Measurements from ENCODE around the gene GSN.

Gene GSN

DNA sequence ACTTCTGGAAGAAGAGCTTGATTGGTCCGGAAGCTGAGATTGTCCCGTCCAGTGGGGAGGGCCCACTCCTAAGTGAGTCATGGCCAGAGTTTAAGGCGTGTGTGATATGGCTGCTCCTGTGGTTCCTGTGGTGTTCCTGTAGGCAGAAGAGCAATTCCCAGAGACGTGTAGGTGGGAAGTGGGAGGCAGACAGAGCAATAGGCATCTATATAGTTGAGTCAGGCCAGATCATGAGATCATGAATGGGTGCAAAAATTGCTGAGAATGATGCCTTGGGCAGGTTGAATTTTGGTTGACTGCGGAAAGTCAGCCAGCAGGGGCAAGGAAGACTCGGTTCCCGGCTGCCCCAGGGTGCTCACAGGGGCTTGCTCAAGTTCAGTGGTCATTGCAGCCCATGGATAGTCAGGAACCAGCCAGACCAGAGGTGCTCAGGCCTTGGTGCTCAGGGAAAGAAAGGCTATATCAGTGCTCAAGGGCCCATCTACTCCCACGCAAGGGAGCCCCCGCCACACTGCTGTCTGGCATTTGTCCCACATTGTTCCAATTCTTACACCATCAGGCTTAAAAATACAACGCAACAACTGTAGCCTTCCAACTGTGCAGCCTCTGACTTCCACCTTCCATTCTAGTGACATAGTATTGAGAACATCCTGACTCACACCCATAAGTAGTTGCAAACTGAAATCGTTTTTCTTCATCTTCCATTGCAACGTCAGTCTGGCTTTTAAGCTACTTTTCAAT, 21.0 kb upstream of the GSN start:
- no peak overlapping the region for H3K4me3 ChIP-seq (ENCODE audit: low read length)
- DNase-seq (ENCODE audit: low read depth) = peak; percentile 30
- TF ChIP-seq, protein P1, sequence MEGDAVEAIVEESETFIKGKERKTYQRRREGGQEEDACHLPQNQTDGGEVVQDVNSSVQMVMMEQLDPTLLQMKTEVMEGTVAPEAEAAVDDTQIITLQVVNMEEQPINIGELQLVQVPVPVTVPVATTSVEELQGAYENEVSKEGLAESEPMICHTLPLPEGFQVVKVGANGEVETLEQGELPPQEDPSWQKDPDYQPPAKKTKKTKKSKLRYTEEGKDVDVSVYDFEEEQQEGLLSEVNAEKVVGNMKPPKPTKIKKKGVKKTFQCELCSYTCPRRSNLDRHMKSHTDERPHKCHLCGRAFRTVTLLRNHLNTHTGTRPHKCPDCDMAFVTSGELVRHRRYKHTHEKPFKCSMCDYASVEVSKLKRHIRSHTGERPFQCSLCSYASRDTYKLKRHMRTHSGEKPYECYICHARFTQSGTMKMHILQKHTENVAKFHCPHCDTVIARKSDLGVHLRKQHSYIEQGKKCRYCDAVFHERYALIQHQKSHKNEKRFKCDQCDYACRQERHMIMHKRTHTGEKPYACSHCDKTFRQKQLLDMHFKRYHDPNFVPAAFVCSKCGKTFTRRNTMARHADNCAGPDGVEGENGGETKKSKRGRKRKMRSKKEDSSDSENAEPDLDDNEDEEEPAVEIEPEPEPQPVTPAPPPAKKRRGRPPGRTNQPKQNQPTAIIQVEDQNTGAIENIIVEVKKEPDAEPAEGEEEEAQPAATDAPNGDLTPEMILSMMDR (IDR thresholded peaks at IDR 0.05; ENCODE audit: insufficient read depth, low read depth, low read length, missing control alignments) = no peak

- no peak overlapping the region for H3K4me3 ChIP-seq (ENCODE audit: low read length)
- DNase-seq (ENCODE audit: low read depth) = no peak
- TF ChIP-seq, protein P1 (IDR thresholded peaks at IDR 0.05; ENCODE audit: insufficient read depth, low read depth, low read length, missing control alignments) = no peak
These were observed 18.4 kb upstream of the GSN start for GRCh38 chr9:121249563-121249962.

DNA sequence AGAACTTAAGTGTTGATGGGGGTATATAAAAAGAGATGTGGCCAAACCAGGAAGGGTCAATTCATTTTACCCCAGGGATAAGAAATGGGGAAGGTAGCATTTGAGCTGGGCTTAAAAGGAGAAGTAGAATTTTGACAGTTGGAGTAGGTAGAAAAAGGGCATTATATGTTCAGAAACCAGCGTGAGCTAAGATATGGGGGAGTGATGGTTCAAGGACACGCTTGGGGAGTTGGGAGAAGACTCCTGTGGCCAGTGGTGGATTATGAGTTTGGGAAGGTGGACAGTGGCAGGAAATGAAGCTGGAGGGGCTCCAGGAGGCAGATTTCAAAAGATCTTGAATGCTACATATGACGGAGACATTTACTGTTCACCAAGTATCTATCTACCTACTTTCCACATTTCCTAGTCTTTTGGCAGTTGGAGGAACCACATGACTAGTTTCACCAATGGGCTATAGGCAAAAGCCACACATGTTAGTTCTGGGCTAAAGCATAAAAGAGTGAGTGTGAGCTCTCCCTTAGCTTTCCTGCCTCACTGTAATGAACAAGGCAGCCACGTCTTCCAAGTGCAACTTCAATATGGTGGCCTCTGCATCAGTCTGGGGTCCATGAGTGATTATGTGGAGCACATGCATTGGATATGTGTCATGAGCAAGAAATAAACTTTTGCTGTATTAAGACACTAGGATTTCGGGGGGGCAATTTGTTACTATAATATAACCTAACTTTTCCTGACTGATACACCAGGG, 15.7 kb upstream of the GSN start:
- TF ChIP-seq, protein P1 (IDR thresholded peaks at IDR 0.05; ENCODE audit: insufficient read depth, low read depth, low read length, missing control alignments) = no peak

GRCh38 chr9:121253162-121253561, 14.8 kb upstream of the GSN start:
- H3K4me3 ChIP-seq (ENCODE audit: low read length) = no peak overlapping the region
- DNase-seq (ENCODE audit: low read depth) = no peak
- TF ChIP-seq, protein P1 (IDR thresholded peaks at IDR 0.05; ENCODE audit: insufficient read depth, low read depth, low read length, missing control alignments) = no peak

More for the DNA sequence above, 15.7 kb upstream of the GSN start:
- no peak overlapping the region for H3K4me3 ChIP-seq (ENCODE audit: low read length)
- DNase-seq (ENCODE audit: low read depth) = no peak

GRCh38 chr9:121253821-121254501, 14.0 kb upstream of the GSN start:
- H3K4me3 ChIP-seq (ENCODE audit: low read length) = no peak overlapping the region
- DNase-seq (ENCODE audit: low read depth) = no peak
- TF ChIP-seq, protein P1 (IDR thresholded peaks at IDR 0.05; ENCODE audit: insufficient read depth, low read depth, low read length, missing control alignments) = no peak

DNA sequence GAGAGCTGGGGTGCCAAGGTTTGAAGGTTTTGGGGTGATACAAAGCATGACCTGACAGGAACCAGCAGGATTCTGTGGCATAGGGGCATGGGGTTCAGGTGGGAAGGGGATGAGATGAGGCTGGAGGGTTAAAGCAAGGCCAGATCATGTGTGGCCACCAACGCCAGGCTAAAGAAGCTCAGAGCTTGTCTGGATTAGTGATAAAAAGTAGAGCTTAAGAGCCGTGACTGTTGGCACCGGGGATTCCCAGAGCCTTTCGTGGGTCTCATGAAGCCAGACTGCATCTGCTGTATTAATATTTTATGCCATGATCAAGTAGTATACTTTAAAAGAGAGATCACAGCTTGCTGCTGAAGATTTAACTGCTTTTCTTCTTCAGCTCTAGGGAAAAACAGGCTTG, 8.5 kb upstream of the GSN start:
- TF ChIP-seq, protein P1 (IDR thresholded peaks at IDR 0.05; ENCODE audit: insufficient read depth, low read depth, low read length, missing control alignments) = no peak
- no peak for DNase-seq (ENCODE audit: low read depth)
- H3K4me3 ChIP-seq (ENCODE audit: low read length) = no peak overlapping the region
